ENCODE results near the gene PPIA.
A peak's percentile ranks its signal among the peaks of the same experiment; 100 is the strongest.
"Not testable (repeated sequence)": the region's sequence is repeated elsewhere in the genome, so short reads cannot be mapped to it uniquely, and the experiment has no call there.

Gene PPIA

DNA sequence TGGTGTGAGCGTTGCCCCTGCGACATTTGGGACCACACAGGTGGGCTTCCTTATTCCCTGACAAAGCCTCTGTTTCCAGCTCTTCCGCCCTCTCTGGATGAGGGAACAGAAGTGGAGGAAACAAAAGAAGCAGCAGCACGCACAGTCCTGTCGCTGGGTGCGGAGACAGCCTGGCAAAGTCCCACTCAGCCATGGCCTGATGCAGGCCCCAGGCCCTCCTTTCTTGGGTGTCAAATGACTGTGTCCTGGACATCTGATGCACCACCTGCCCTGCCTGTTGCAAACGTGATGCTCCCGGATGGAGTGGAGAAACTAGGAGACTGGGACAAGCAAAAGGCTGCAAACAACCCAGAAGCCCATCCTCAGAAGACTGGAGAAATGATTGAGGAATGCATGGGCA is 27.1 kb upstream of the PPIA start:
- no peaks in the 10 kb centered on the region for H3K9me3 Mint-ChIP-seq
- H3K36me3 Mint-ChIP-seq (ENCODE audit: low read depth) = peaks cover 24% of the 10 kb centered on the region
- H3K27me3 Mint-ChIP-seq (ENCODE audit: low read depth) = peaks cover 6% of the 10 kb centered on the region
- H3K4me3 Mint-ChIP-seq = no peak overlapping the region
- peaks cover 29% of the 10 kb centered on the region for H3K4me1 Mint-ChIP-seq (ENCODE audit: low read depth)
- peak overlapping the region; percentile 61 for H3K27ac Mint-ChIP-seq

GRCh38 chr7:44769776-44770294 is 26.6 kb upstream of the PPIA start:
- Mint-ChIP-seq H3K27me3 (ENCODE audit: low read depth) (peaks cover 10% of the 10 kb centered on the region), H3K36me3 (ENCODE audit: low read depth) (peaks cover 21% of the 10 kb centered on the region), H3K4me3 (peak overlapping the region; percentile 47), H3K9me3 (no peaks in the 10 kb centered on the region), H3K27ac (peak overlapping the region; percentile 61), H3K4me1 (ENCODE audit: low read depth) (peaks cover 29% of the 10 kb centered on the region)

DNA sequence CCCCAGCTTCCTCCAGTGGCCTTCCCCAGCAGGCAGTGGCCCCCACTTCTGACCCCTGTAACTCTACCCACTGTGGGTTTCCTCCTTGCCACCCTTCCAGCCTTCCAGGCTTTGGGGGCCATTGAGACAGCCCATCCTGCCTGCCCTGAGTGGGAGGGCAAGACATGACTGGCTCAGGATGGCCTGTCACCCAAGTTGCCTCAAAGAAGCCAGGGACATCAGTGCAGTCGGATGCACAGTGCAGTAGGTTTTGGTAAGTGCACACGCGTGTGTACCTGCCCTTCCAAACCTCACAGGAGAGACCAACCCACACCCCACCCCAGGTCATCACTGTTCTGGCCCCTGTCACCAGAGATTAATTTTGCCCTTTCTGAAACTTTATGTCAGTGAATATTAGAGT is 25.1 kb upstream of the PPIA start:
- Mint-ChIP-seq H3K9me3 (no peaks in the 10 kb centered on the region), H3K4me3 (no peak overlapping the region), H3K4me1 (ENCODE audit: low read depth) (peaks cover 29% of the 10 kb centered on the region), H3K27me3 (ENCODE audit: low read depth) (peaks cover 15% of the 10 kb centered on the region), H3K27ac (peak overlapping the region; percentile 9), H3K36me3 (ENCODE audit: low read depth) (peaks cover 17% of the 10 kb centered on the region)

DNA sequence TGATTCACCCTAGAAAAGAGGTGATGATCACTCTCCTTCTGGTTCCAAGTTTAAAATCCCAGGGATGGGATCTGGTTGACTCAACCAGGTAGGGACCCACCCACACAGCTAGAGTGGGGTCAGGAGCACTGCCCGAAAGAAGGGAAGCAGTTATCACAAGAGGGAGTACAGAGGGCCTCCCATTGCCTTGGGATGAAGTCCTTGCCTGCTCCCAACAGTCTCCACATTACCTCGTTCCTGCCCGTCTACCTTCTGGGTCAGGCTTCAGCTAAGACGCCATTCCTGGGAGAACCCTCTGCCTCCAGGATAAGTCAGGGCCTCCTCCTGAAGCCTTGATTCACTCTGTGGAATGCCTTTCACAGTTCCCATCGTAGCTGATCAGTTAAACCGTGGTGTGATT is 24.0 kb upstream of the PPIA start:
- H3K36me3 Mint-ChIP-seq (ENCODE audit: low read depth) = peaks cover 13% of the 10 kb centered on the region
- H3K4me1 Mint-ChIP-seq (ENCODE audit: low read depth) = peaks cover 27% of the 10 kb centered on the region
- H3K27me3 Mint-ChIP-seq (ENCODE audit: low read depth) = peaks cover 15% of the 10 kb centered on the region
- H3K4me3 Mint-ChIP-seq = no peak overlapping the region
- no peak overlapping the region for H3K27ac Mint-ChIP-seq
- H3K9me3 Mint-ChIP-seq = no peaks in the 10 kb centered on the region

DNA sequence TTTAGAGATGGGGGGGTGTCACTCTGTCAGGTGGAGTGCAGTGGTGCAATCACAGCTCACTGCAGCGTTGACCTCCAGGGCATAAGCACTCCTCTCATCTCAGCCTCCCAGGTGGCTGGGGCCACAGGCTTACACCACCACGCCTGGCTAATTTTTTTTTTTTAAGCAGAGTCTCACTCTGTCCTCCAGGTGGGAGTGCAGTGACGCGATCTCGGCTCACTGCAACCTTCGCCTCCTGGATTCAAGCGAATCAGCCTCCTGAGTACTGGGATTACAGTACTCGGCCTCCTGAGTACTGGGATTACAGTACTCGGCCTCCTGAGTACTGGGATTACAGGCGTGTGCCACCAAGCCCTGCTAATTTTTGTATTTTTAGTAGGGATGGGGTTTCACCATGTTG is 23.6 kb upstream of the PPIA start:
- no peak overlapping the region for H3K27ac Mint-ChIP-seq
- no peaks in the 10 kb centered on the region for H3K9me3 Mint-ChIP-seq
- H3K4me1 Mint-ChIP-seq (ENCODE audit: low read depth) = peaks cover 25% of the 10 kb centered on the region
- peaks cover 15% of the 10 kb centered on the region for H3K27me3 Mint-ChIP-seq (ENCODE audit: low read depth)
- peaks cover 11% of the 10 kb centered on the region for H3K36me3 Mint-ChIP-seq (ENCODE audit: low read depth)
- H3K4me3 Mint-ChIP-seq = no peak overlapping the region

DNA sequence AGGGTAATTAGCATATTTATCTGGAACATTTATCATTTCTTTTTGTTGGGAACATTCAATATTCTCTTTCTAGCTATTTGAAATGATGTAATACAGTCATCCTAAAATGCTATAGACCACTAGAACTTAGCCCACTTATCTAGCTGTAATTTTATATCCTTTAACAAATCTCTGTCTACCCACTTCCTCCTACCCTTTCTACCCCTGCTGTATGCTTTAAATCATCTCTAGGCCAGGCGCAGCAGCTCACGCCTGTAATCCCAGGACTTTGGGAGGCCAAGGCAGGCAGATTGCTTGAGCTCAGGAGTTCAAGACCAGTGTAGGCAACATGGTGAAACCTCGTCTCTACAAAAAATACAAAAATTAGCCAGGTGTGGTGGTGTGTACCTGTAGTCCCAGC is 22.0 kb upstream of the PPIA start:
- H3K36me3 Mint-ChIP-seq (ENCODE audit: low read depth); H3K4me3 Mint-ChIP-seq; H3K27ac Mint-ChIP-seq; H3K9me3 Mint-ChIP-seq: not testable (repeated sequence)
- Mint-ChIP-seq H3K4me1 (ENCODE audit: low read depth) (peaks cover 12% of the 10 kb centered on the region), H3K27me3 (ENCODE audit: low read depth) (peaks cover 15% of the 10 kb centered on the region)

- no peak overlapping the region for H3K4me3 Mint-ChIP-seq
- H3K27ac Mint-ChIP-seq = no peak overlapping the region
- peaks cover 5% of the 10 kb centered on the region for H3K4me1 Mint-ChIP-seq (ENCODE audit: low read depth)
- peaks cover 15% of the 10 kb centered on the region for H3K27me3 Mint-ChIP-seq (ENCODE audit: low read depth)
- no peaks in the 10 kb centered on the region for H3K36me3 Mint-ChIP-seq (ENCODE audit: low read depth)
- H3K9me3 Mint-ChIP-seq = no peaks in the 10 kb centered on the region
These were observed 20.9 kb upstream of the PPIA start for GRCh38 chr7:44775383-44776107.

- Mint-ChIP-seq H3K36me3 (ENCODE audit: low read depth) (no peaks in the 10 kb centered on the region), H3K9me3 (no peaks in the 10 kb centered on the region), H3K27me3 (ENCODE audit: low read depth) (peaks cover 15% of the 10 kb centered on the region), H3K4me3 (no peak overlapping the region), H3K4me1 (ENCODE audit: low read depth) (peaks cover 4% of the 10 kb centered on the region), H3K27ac (no peak overlapping the region)
These were observed 20.3 kb upstream of the PPIA start for GRCh38 chr7:44776211-44776610.

DNA sequence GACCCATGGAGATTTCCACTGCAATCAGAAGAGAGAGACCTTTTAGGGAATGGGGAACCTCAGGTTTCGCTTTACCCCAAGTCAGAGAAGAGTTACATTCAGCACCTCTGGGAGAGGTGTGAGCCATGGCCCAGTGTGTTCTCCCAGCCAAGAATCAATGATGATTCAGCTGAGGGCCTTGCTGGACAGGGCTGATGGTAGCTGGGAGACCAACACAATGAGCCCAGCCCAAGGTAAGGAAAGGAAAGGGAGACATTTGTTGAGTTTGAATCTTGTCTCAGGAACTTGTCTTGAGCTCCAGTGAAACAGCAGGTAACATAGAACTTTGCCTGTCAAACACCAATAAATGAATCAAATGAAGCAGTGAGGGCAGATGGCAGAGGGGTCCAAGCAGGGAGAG is 14.0 kb upstream of the PPIA start:
- Mint-ChIP-seq H3K27ac (no peak overlapping the region), H3K4me1 (ENCODE audit: low read depth) (peaks cover 7% of the 10 kb centered on the region), H3K27me3 (ENCODE audit: low read depth) (no peaks in the 10 kb centered on the region), H3K36me3 (ENCODE audit: low read depth) (peaks cover 4% of the 10 kb centered on the region), H3K9me3 (peaks cover 16% of the 10 kb centered on the region), H3K4me3 (no peak overlapping the region)

- no peaks in the 10 kb centered on the region for H3K27me3 Mint-ChIP-seq (ENCODE audit: low read depth)
- no peak overlapping the region for H3K27ac Mint-ChIP-seq
- H3K36me3 Mint-ChIP-seq (ENCODE audit: low read depth) = peaks cover 4% of the 10 kb centered on the region
- H3K4me3 Mint-ChIP-seq = no peak overlapping the region
- peaks cover 16% of the 10 kb centered on the region for H3K9me3 Mint-ChIP-seq
- H3K4me1 Mint-ChIP-seq (ENCODE audit: low read depth) = peaks cover 9% of the 10 kb centered on the region
These were observed 13.1 kb upstream of the PPIA start for GRCh38 chr7:44783407-44783806.

DNA sequence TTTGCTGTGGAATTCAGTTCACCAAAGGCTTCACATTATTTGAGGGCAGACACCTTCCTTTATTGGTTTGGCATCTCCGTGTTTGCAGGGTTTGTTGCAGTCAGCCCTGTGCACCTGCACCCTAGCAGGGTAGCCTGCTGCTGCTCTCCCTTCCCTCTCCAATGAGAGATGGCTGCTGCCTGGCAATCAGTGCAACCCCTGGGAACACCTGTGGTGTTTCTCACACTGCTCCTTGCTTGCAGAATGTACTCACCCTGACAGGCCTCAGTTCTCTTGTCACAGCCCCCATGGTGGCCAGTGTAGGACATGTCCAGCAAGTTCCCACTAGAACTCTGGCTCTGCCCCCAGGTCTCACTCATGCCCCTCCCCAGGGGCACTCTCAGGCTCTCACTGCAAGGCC is 12.1 kb upstream of the PPIA start:
- peaks cover 9% of the 10 kb centered on the region for H3K4me1 Mint-ChIP-seq (ENCODE audit: low read depth)
- peaks cover 16% of the 10 kb centered on the region for H3K9me3 Mint-ChIP-seq
- peaks cover 4% of the 10 kb centered on the region for H3K36me3 Mint-ChIP-seq (ENCODE audit: low read depth)
- H3K4me3 Mint-ChIP-seq = no peak overlapping the region
- no peaks in the 10 kb centered on the region for H3K27me3 Mint-ChIP-seq (ENCODE audit: low read depth)
- H3K27ac Mint-ChIP-seq = no peak overlapping the region

- H3K27ac Mint-ChIP-seq; H3K27me3 Mint-ChIP-seq (ENCODE audit: low read depth); H3K36me3 Mint-ChIP-seq (ENCODE audit: low read depth); H3K4me3 Mint-ChIP-seq; H3K4me1 Mint-ChIP-seq (ENCODE audit: low read depth): not testable (repeated sequence)
- H3K9me3 Mint-ChIP-seq = peaks cover 16% of the 10 kb centered on the region
These were observed 11.3 kb upstream of the PPIA start for GRCh38 chr7:44785218-44785617.

DNA sequence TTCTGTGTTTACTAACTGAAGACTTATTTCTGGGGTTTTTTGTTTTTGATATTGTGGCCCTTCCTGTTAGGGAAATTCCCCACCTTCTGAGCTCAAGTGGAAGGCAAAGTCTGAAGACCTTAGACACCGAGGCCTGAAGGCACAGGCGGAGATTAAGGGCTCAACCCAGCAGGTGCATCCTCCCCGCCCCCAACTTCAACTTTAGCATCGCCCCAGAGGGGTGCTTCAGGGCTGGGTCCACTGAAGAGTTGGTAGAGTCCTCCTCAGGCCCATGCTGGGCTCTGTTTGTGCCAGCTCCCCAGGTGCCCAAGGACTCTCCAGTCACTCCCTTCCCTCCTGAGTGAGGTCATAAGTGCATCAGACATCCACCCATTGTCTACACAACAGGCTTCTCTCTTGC is 9.4 kb upstream of the PPIA start:
- Mint-ChIP-seq H3K27me3 (ENCODE audit: low read depth) (no peaks in the 10 kb centered on the region), H3K27ac (no peak overlapping the region), H3K9me3 (peaks cover 16% of the 10 kb centered on the region), H3K36me3 (ENCODE audit: low read depth) (peaks cover 4% of the 10 kb centered on the region), H3K4me1 (ENCODE audit: low read depth) (peaks cover 9% of the 10 kb centered on the region), H3K4me3 (no peak overlapping the region)

GRCh38 chr7:44787762-44788161 is 8.7 kb upstream of the PPIA start:
- H3K27ac Mint-ChIP-seq = no peak overlapping the region
- H3K4me3 Mint-ChIP-seq = no peak overlapping the region
- H3K4me1 Mint-ChIP-seq (ENCODE audit: low read depth) = peaks cover 9% of the 10 kb centered on the region
- H3K27me3 Mint-ChIP-seq (ENCODE audit: low read depth) = no peaks in the 10 kb centered on the region
- H3K36me3 Mint-ChIP-seq (ENCODE audit: low read depth) = peaks cover 4% of the 10 kb centered on the region
- H3K9me3 Mint-ChIP-seq = peaks cover 9% of the 10 kb centered on the region

DNA sequence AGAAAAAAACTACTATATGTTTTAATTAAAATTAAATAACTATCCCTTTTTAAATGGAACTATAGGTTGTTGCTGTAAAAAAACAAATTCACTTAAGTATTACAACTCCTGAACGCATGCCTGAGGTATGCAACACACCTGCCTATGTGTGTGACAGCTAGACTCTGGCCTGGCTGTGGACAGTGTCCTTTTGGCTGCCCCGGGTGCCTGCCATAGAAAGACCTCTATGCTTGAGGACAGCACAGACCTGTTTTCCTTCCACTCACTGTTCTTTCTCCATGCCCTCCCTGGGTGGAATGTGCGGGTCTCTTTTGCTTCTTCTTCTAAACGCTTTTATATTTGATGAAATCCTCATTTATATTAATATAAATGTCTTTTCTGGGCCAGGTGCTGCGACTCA is 6.5 kb upstream of the PPIA start:
- Mint-ChIP-seq H3K36me3 (ENCODE audit: low read depth) (no peaks in the 10 kb centered on the region), H3K4me3 (no peak overlapping the region)

More for the DNA sequence above, 6.5 kb upstream of the PPIA start:
- H3K4me1 Mint-ChIP-seq (ENCODE audit: low read depth) = peaks cover 6% of the 10 kb centered on the region
- H3K27me3 Mint-ChIP-seq (ENCODE audit: low read depth) = no peaks in the 10 kb centered on the region
- H3K27ac Mint-ChIP-seq = no peak overlapping the region
- no peaks in the 10 kb centered on the region for H3K9me3 Mint-ChIP-seq

All from T-helper 1 cell treated with Interleukin-12 subunit alpha and Interleukin-12 subunit beta and Interleukin-4 antibody, amounts not matched to agents 30 μg/mL and 1 μg/mL, for 36 hours (primary cell).